Measurements from ENCODE around the gene SNIP1. TPM values are rescaled to one million over a fixed set of nuclear protein-coding genes. Genes with fewer than 3 reads are reported as not detected.
"Not testable (repeated sequence)": the region's sequence is repeated elsewhere in the genome, so short reads cannot be mapped to it uniquely, and the experiment has no call there.

The SNIP1 gene
- total RNA-seq, 1 experiment from 2014 or later, result 23.5 TPM

GRCh38 chr1:37519613-37520012 lies 34.5 kb downstream of the SNIP1 start:
- intact Hi-C loops (cut with micrococcal nuclease; ENCODE audit: unreplicated experiment), result no loop called here
- Histone ChIP-seq H3K79me2 (ENCODE audit: low read depth) (no peaks in the 10 kb centered on the region), H3K27ac (no peak overlapping the region), H3K27me3 (ENCODE audit: insufficient read depth, low read depth) (no peaks in the 10 kb centered on the region), H3K36me3 (ENCODE audit: low read depth) (no peaks in the 10 kb centered on the region), H4K20me1 (ENCODE audit: insufficient read depth) (no peaks in the 10 kb centered on the region), H3K9me3 (ENCODE audit: insufficient read depth, low read depth) (no peaks in the 10 kb centered on the region), H3K9me2 (ENCODE audit: insufficient read depth) (no peaks in the 10 kb centered on the region), H3F3A (ENCODE audit: insufficient read depth, low read depth) (peaks cover 17% of the 10 kb centered on the region; the same call in 1 of the 2 replicates), H3K4me3 (no peak overlapping the region), H3K4me1 (replicated peaks; ENCODE audit: insufficient read depth) (peaks cover 8% of the 10 kb centered on the region), H3K4me2 (no peak overlapping the region), H2AFZ (no peak overlapping the region)
- no TSS peak for BruUV-seq (replicated peaks)
- ChIA-PET POLR2A (ENCODE audit: unreplicated experiment) (no interaction called here), CTCF (no interaction called here)
- DNase-seq, result no peak
- TF ChIP-seq CTCF (conservative IDR thresholded peaks at IDR 0.05) (no peak), EZH2 (IDR thresholded peaks at IDR 0.05; ENCODE audit: low read depth) (no peak)

- intact Hi-C loops (cut with micrococcal nuclease; ENCODE audit: unreplicated experiment); H3K4me2 ChIP-seq; H3K36me3 ChIP-seq (ENCODE audit: low read depth); H3K9me3 ChIP-seq (ENCODE audit: insufficient read depth, low read depth); H3K79me2 ChIP-seq (ENCODE audit: low read depth); H2AFZ ChIP-seq; BruUV-seq (replicated peaks); CTCF ChIA-PET; H3K27ac ChIP-seq; H3K27me3 ChIP-seq (ENCODE audit: insufficient read depth, low read depth); H4K20me1 ChIP-seq (ENCODE audit: insufficient read depth); H3K4me3 ChIP-seq; H3K9me2 ChIP-seq (ENCODE audit: insufficient read depth); DNase-seq; POLR2A ChIA-PET (ENCODE audit: unreplicated experiment); H3K4me1 ChIP-seq (replicated peaks; ENCODE audit: insufficient read depth): not testable (repeated sequence)
- H3F3A ChIP-seq (ENCODE audit: insufficient read depth, low read depth), result peaks cover 17% of the 10 kb centered on the region; the same call in 1 of the 2 replicates
These were observed 35.2 kb downstream of the SNIP1 start for GRCh38 chr1:37518929-37519328.

- H3K9me2 ChIP-seq (ENCODE audit: insufficient read depth); H3K4me3 ChIP-seq; H3K36me3 ChIP-seq (ENCODE audit: low read depth); H3K27me3 ChIP-seq (ENCODE audit: insufficient read depth, low read depth); intact Hi-C loops (cut with micrococcal nuclease; ENCODE audit: unreplicated experiment); H2AFZ ChIP-seq; H3K9me3 ChIP-seq (ENCODE audit: insufficient read depth, low read depth); H3K79me2 ChIP-seq (ENCODE audit: low read depth); H3K4me2 ChIP-seq; CTCF ChIA-PET; H4K20me1 ChIP-seq (ENCODE audit: insufficient read depth); POLR2A ChIA-PET (ENCODE audit: unreplicated experiment); BruUV-seq (replicated peaks); H3K27ac ChIP-seq; DNase-seq: not testable (repeated sequence)
- Histone ChIP-seq H3K4me1 (replicated peaks; ENCODE audit: insufficient read depth) (peaks cover 14% of the 10 kb centered on the region), H3F3A (ENCODE audit: insufficient read depth, low read depth) (peaks cover 17% of the 10 kb centered on the region; the same call in 1 of the 2 replicates)
These were observed 35.9 kb downstream of the SNIP1 start for GRCh38 chr1:37518241-37518640.

GRCh38 chr1:37517569-37517968 lies 36.5 kb downstream of the SNIP1 start:
- peaks cover 17% of the 10 kb centered on the region; the same call in 1 of the 2 replicates for H3F3A ChIP-seq (ENCODE audit: insufficient read depth, low read depth)
- ChIA-PET CTCF (no interaction called here), POLR2A (ENCODE audit: unreplicated experiment) (no interaction called here)
- no peak overlapping the region for H3K4me3 ChIP-seq
- BruUV-seq (replicated peaks), result no TSS peak
- H3K27me3 ChIP-seq (ENCODE audit: insufficient read depth, low read depth), result no peaks in the 10 kb centered on the region
- H3K36me3 ChIP-seq (ENCODE audit: low read depth), result no peaks in the 10 kb centered on the region
- H3K9me3 ChIP-seq (ENCODE audit: insufficient read depth, low read depth), result no peaks in the 10 kb centered on the region
- H3K27ac ChIP-seq, result no peak overlapping the region
- peaks cover 8% of the 10 kb centered on the region; the same call in 1 of the 2 replicates for H4K20me1 ChIP-seq (ENCODE audit: insufficient read depth)
- H3K79me2 ChIP-seq (ENCODE audit: low read depth), result peaks cover 16% of the 10 kb centered on the region
- H2AFZ ChIP-seq, result no peak overlapping the region
- peaks cover 17% of the 10 kb centered on the region for H3K4me1 ChIP-seq (replicated peaks; ENCODE audit: insufficient read depth)
- no peaks in the 10 kb centered on the region for H3K9me2 ChIP-seq (ENCODE audit: insufficient read depth)
- H3K4me2 ChIP-seq, result no peak overlapping the region
- DNase-seq, result no peak
- intact Hi-C loops (cut with micrococcal nuclease; ENCODE audit: unreplicated experiment), result no loop called here
- no peak for TF ChIP-seq CTCF (conservative IDR thresholded peaks at IDR 0.05)

Measured in PC-9 (cell line).